ENCODE data around the gene HNMT.
A peak's percentile ranks its signal among the peaks of the same experiment; 100 is the strongest.
"Not testable (repeated sequence)": the region's sequence is repeated elsewhere in the genome, so short reads cannot be mapped to it uniquely, and the experiment has no call there.

Gene HNMT

DNA sequence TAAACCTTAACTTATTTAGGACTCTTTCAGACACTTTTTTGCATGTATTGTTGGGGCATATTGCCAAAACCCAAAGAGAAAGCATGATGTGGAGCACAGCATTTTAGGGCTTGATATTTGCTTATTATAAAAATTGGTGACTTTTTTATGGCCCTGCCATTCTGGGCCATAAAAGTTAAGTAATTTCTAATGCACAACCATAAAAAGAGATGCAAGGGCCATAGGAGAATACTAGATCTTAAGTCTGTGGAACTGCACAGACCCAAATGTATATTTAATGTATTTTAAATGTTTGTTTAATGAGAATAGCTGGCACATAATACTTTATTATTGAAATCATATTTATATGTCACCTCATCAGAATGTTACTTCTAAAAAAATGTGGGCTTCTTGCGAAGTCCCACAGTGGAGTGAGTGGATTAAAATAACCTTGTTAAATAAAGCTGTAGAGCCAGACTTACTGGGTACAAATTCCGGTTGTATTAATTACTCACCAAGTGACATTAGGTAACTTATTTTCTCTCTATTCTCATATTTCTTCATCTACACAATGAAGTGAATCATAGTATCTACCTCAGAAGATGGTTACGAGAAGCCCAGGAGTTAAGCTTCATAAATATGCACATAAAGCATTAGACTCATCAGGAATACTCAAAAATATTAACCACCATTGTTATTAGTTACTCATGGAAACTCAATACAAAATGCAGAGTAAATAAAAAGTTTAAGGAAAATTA is 52.2 kb downstream of the HNMT start:
- FAIRE-seq = no peak

DNA sequence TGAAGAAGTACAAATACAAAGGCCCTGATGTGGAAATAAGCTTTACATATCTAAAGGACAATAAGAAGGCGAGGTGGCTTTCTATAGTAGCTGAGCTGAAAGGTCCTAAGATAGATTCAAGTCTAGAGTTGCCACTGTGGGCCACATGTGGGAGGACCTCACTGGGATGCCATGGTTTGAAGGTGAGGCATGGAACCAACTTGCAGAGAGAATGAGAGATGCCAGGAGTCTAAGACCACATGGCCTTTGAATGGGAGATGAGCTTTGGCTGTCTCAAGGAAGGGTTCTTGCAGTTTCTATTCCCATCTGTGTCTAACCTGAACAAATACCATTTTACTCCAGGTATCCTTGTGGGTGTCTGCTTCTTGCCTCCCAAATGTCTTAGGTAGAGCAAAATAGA is 53.6 kb downstream of the HNMT start:
- FAIRE-seq = no peak

DNA sequence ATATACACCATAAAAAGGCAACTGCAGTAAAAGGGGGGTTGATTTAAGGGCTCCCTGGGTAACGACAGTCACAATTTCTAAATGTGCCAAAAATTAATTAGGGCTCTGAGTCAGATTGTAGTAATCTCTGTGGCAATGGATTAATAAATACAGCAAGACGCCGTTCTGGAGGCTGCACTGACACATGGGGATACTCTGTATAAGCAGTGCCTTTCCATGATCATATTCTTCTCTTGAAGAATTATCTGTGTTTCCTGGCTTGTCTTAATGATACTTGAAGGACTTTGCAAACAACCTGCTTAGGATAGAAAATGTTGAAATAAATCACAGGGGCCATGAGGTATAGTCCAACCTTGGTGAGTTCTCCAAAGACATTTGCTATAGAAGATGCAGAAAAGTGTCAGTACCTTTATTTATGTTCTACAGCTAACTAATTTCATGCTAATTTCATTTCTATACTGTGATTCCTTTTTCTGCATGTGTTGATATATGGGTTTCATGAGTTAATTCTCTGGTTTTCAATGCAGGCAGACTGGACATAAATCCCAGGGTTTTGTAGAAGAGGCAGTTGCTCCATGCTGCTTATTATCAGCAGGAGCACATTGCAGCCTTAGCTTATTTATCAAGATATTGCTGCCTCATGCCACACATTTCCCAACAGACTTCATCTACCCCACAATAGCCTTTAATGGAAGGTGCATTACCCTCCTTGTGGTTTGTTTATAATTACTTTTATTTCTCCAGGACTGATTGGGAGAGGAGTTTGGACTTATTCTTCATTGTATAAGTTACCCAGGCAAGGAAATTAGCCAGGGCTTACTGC is 54.8 kb downstream of the HNMT start:
- no peak for FAIRE-seq

DNA sequence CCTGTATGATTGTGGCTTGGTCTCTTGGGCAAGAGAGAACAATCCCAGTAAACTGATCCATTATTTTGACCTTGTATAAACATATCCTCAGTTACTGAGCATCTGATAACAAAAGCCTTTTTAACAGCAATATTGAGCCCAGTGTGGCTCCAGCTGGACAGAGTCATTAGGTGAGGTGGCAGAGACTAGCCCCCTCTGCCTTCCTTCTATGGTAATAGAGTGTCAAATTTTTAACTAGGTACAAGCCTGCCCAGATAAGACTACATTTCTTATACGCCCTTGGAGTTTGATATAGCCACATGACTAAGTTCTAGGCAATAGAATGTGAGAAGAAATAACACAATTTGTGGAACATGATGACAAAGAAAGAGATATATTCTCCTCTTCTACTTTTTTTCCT is 56.2 kb downstream of the HNMT start:
- no peak for FAIRE-seq

DNA sequence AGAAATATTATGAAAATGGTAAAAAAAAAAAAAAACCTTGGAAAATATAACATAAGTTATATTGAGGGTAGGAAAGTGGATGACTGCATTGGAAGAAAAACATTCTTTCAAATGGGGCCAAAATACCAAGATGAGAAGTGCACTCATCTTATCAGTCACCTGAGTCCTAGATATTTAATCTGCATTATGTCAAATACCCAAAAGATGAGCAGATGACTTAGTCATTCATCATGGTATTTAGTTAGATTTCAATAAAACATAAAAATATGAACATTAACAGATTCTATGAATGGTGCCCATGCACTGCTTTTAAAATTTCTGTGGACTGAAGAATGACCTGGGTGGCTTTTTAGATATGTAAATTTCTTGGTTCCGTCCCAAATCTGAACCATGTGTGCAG is 56.9 kb downstream of the HNMT start:
- no peak for FAIRE-seq

DNA sequence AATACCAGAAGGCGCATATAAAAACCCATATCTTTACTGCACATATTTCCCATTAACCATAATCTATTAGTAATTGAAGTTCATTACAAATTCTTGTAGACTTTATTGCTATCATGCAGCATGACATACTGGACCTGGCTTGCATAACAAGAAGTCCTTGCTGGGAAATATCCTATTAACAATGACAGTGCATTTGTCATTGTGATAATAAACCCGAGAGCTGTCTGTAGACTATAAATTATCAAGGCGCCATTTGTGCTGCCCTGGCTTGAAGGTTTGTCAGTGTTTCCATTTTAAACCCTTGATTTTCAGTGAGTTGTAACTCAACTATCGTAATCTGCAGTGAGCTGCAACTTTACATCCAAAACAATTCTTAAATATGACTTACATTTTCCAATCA is 59.0 kb downstream of the HNMT start:
- no peak for FAIRE-seq

DNA sequence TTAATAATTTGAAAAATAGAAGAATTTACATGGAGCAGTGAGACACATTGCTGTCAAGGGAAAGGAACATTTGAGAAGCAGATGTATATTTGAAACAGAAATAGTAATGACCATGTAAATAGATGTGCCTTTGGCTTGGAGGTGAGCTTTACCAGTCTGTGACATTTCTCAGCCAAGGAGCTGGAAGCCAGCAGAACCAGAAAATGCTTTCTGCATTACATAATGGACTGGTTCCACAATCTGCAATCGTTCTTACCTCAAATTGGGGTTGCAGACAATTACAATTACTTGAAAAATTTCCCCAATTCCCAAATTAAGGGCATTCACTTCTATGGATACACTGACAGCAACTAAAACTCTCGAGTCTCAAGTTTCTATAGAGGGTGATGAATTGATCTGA is 59.7 kb downstream of the HNMT start:
- no peak for FAIRE-seq

DNA sequence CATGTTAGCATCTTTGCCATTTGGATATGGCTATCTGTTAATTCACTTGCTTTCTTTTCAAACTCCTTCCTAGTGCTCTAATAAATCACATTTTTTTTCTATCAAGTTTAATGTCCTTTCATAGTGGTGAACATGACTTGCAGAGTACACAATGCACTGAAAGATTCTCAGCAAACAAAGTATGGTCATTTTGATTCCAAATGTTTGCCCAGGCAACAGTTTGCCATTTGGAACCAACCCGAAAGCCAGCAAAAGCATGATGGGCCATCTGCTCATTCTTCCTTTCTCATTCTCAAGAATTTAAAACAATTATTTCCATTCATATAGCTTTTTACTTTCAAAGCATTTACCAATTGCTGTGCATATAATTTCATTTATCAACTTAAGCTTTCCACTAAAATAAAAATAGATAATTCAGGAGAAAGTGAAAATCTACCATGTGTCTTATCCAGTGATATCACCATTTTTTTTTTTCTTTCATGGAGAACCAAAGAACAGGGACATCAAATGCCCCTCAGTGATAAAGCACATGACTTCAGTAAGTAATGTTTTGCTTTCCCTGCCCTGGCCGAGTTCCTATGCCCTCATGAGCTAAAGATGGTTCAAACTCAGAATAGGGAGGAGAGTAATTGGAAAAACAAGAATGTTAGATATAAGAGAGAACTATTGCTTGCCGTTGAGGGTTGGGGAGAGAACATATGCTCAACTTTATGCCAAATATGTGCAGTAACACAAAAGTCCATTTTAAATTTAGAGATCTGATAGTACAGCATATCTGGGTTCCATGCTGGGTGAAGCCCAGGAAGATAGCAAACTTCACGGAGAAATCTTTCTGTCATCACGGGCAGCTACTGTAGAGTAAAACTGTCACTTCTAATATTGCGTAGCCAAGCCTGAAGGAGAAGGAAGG is 62.1 kb downstream of the HNMT start:
- FAIRE-seq = no peak

DNA sequence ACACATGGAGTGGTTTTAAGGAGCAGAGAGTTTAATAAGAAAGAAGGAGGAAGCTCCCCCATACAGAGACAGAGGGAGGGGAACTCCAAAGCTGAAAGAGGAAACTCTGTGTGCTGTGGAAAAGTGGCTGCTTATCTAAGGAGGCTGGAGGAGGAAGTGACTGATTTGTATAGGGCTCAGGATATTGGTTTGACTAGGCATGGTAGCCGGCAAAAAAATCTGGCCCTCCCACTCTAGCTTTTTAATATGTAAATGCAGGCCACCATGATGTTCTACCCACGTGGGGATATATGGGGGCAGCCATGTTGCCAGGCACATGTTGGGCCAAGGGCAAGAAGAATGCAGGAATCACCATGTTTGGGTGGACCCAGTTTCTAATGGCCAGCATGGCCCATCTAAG is 64.3 kb downstream of the HNMT start:
- no peak for FAIRE-seq

DNA sequence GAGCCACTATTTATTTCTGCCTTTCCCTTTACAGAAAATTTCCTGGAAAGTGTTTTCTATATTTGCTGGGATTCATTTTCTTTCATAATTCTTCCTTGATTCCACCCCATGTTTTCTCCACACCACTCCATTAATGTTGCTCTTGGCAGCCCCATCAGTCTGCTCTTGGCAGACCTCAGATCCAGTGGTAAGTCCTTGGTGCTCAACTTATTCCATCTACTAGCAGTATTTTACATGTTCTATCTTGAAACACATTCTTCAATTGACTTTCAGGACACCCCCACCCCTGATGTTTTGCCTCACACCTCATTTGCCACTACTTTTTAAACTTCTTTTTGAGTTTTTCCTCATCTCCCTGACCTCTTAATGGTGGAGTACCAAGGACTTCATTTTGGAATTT is 65.0 kb downstream of the HNMT start:
- no peak for FAIRE-seq

DNA sequence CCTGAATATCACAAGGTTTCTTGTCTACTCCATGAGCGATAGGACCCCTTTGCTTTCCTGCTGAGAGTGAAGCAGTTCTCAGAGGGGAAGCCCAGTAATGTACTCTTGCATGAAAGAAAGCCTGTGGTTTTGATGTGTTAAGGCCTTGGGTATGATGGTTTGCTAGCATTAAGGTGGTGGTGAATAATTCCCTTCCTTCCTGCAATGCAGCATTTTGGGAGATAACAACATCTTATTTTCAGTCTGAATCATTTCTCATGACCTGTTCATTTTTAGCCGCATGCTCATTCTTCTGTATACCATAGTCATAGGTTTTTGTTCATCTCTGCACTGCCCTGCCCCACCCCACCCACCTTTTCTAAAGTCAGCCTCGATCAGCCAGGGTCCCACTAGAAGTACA is 66.2 kb downstream of the HNMT start:
- no peak for FAIRE-seq

DNA sequence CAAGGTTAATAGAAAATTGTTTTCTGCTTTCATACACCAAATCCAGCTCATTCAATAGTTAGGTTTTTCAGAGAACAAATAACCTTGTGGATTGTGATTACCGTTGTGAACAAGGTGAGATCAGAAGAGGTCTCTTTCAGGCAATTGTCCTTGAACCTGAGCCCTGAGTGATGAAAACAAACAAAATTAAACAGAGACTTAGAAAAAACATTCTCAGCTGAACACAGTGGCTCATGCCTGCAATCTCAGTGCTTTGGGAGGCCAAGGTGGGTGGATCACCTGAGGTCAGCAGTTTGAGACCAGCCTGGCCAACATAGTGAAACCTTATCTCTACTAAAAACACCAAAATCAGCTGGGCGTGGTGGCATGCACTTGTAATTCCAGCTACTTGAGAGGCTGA is 68.1 kb downstream of the HNMT start:
- no peak for FAIRE-seq

DNA sequence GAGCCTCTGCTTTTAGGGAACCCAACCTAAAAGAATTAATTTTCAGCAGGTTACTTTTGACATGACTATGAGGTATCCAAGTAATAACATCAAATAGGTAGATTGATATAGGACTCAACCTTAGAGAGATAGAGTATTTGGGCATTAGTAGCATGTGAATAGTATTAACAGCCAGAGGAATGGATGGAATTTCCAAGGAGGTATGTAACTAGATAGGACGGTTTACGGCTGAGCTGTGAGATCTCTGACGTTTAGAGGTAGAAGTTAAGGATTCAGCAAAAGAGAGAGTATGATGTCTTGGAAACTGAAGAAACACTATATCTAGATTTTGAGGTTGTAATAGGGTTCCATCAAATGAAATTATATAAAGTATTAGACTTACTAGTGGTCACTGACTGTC is 70.3 kb downstream of the HNMT start:
- FAIRE-seq = no peak

DNA sequence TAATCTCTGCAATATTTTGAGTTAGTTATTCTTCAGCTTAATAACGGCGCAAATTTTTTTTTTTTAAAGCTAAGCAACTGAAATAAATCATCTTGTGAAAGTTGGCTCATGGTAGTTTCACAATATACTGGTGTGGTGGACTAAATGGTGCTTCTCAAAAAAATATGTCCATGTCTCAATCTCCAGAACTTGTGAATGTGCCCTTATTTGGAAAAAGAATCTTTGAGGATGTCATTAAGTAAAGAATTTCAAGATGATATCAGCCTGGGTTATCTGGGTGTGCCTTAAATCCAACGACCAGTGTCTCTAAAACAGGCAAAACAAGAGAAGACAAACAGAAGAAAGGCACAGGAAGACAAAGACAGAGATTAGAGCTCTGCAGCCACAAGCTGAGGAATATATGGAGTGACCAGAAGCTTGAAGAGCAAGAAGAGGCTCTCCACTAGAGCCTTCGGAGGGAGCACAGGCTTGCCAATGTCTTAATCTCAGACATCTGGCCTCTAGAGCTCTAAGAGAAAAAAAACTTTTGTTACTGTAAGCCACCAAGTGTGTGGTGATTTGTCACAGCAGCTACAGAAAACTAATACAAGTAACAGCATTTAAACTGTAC is 71.4 kb downstream of the HNMT start:
- no peak for FAIRE-seq

DNA sequence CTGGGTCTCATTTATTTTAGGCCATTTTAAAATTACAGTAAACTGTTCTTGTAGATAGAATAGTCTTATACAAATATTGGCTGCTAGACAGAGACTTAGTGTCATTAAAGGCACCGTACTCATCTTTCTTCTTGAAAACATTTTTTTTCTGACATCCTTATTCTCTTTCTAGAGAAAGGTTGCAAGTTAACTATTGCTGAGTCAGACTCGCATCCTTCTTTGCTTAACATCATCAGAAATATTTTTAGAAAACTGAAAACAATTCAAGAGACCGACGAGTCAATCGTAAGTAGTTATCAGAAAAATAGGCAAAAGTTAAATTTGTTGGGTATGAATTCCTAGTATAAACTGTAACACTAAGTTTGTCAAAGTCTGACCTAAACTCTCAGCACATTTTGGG is 72.2 kb downstream of the HNMT start:
- FAIRE-seq = no peak

DNA sequence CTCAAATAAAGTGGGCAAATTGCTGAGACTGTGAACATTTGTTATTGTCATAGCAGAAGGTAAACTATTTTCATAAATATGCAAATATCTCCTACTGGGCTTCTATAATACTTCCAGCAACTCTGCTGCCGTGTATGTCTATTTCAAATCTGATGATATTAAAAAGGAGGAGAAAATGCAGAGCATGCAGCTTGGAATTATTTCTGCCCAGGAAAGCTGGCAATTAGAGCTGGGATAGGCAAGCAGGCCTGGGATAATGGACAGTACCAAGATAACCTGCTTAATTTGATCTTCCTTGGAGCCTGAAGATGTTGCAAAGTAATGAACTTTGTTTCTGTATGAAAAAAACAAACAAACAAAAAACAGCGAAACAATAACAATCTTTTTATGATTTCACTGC is 72.8 kb downstream of the HNMT start:
- no peak for FAIRE-seq

DNA sequence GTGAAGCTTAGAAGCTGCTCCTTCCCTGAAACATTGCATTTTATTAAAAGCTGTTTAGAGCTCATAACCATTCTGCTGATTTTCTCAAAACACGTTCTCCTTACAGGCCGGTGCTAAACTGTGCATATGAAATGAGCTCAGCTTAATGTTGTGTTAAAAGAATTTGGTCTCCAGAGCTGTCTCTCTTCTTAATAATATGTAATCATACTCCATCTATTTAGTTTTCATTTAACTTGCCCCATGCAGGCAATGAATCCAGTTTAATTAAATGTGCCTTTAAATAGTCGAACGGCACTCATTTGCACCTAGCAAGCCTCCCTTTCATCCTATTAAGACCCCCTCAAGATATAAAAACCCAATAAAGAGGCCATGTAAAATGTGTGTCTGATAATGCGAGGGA is 76.3 kb downstream of the HNMT start:
- FAIRE-seq = no peak

DNA sequence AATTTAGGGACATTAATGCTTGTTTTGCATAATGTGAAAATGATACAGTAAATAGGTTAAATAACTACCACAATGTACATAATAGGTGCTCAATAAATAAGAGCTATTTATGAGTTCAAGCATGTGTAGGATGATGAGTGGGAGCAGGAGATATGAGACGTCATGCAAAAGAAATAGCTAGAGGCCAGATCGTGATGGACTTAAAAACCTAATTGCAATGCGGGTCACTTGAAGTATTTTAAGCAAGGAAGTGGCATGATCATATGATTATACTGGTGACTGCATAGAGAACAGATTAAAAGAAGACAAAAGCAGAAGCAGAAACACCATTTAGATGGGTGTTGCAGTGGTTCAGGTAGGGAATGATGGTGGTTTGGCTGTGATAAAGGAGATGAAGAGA is 78.0 kb downstream of the HNMT start:
- no peak for FAIRE-seq

DNA sequence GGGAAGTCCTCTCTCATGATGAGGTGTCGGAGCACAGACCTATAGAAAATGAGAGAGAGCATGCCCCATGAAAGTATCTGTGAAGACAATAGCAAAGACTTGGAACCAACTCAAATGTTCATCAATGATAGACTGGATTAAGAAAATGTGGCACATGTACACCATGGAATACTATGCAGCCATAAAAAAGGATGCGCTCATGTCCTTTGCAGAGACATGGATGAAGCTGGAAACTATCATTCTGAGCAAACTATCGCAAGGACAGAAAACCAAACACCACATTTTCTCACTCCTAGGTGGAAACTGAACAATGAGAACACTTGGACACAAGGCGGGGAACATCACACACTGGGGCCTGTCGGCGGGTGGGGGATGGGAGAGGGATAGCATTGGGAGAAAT is 79.3 kb downstream of the HNMT start:
- not testable (repeated sequence) for FAIRE-seq

DNA sequence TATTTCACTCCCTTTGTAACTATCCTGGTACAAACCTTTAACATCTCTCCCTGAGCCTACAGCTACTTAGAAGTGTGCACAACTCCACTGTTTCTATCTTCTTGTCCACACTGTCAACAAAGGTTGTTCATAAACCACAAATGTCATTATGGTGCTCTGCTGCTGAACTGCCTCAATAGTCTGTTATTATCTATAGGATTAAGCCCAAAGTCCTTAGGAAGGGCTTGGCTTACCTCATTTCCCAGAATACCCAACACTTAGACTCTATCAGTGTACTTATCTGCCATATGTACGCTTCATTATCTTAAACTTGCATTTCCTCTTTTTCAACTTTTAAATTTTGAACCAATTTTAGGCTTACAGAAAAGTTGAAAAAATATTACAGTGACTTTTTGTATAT is 94.2 kb downstream of the HNMT start:
- no peak for FAIRE-seq

DNA sequence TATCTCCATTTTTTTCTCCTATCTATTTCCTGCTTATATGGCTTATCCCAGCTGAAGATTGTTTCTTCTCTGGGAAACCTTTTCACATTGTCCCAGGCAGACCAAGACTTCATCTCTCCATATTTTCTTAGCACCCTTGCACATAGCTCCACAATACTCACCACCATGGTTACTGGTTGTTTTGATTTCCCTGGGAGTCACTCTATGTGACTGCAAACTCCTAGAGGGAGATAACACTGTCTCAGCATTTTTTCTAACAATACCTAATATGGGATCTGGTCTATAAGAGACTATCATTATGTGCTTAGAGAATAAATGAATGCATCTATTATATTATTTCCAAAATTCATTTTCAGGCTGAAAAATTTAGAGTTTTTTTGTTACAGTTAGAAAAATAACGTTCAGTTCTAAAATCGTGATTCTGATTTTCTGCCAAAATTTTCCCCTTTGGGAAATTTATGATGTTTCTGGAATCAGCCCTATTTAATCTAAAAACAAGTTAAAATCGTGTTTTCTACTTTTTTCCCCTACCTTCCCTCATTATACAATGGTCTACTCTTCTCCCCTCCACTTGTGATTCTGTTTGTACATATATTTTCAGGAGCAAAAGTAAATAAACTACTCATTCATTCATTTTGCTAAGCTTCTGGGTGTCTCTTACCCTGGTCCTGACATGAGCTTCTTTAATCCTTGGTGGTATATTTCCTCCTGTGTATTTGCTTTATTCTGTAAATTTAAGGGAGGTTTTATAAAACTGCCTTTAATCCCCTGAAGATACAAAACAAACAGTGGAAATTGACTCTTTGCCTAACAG is 95.4 kb downstream of the HNMT start:
- FAIRE-seq = no peak

DNA sequence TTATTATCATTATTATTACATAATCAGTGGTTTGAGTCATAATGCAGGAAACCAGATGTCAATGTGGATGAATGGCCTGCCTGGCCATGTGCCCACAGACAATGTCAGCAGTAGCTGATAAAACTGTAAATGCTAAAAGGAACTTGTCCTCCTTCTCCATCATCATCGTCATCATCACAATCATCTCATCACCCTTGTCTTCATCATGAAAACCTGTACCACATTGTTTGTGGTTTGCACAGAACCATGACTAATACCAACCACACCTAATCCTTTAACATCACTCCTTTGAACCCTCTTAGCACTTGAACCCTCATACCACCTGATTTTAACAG is 96.0 kb downstream of the HNMT start:
- FAIRE-seq = peak; percentile 99

Data from islet of Langerhans (tissue), 1 donor.